ACC112 (cell line): ENCODE data around the gene PSENEN.
A peak's percentile ranks its signal among the peaks of the same experiment; 100 is the strongest.
"Not testable (repeated sequence)": the region's sequence is repeated elsewhere in the genome, so short reads cannot be mapped to it uniquely, and the experiment has no call there.

Source experiments
- H2AFZ ChIP-seq: fragments of 200-600 bp; sonication (generic); one replicate; pipeline ENCODE4 v1.6.0; 2017; ENCODE audit warnings: antibody characterized with exemption, low read length; ENCODE audit not compliant: unreplicated experiment
- H3K27ac ChIP-seq: fragments of 200-600 bp; sonication (generic); 2 replicates; pipeline ENCODE4 v1.5.1; 2014; ENCODE audit warnings: low read depth, mild to moderate bottlenecking, antibody characterized with exemption, low read length, moderate library complexity
- H3K27me3 ChIP-seq: fragments of 200-600 bp; sonication (generic); 2 replicates; pipeline ENCODE4 v1.6.1; 2014; ENCODE audit warnings: mild to moderate bottlenecking, antibody characterized with exemption, low read length, moderate library complexity, mixed read lengths; ENCODE audit not compliant: insufficient read depth
- H3K36me3 ChIP-seq: fragments of 200-600 bp; sonication (generic); 2 replicates; pipeline ENCODE4 v1.6.1; 2016; ENCODE audit warnings: mild to moderate bottlenecking, antibody characterized with exemption, low read length, moderate library complexity, mixed read lengths; ENCODE audit not compliant: insufficient read depth
- H3K4me1 ChIP-seq: fragments of 200-600 bp; sonication (generic); one replicate; pipeline ENCODE4 v1.6.1; 2016; ENCODE audit warnings: low read length, mixed read lengths; ENCODE audit not compliant: insufficient read depth, unreplicated experiment, control insufficient read depth
- H3K4me3 ChIP-seq: fragments of 200-600 bp; sonication (generic); 2 replicates; pipeline ENCODE4 v1.5.1; 2014; ENCODE audit warnings: mild to moderate bottlenecking, low read depth, low read length
- H3K79me2 ChIP-seq: fragments of 200-600 bp; sonication (generic); one replicate; pipeline ENCODE4 v1.6.0; 2016; ENCODE audit warnings: low read length; ENCODE audit not compliant: control insufficient read depth, unreplicated experiment, insufficient read depth

PSENEN gene

DNA sequence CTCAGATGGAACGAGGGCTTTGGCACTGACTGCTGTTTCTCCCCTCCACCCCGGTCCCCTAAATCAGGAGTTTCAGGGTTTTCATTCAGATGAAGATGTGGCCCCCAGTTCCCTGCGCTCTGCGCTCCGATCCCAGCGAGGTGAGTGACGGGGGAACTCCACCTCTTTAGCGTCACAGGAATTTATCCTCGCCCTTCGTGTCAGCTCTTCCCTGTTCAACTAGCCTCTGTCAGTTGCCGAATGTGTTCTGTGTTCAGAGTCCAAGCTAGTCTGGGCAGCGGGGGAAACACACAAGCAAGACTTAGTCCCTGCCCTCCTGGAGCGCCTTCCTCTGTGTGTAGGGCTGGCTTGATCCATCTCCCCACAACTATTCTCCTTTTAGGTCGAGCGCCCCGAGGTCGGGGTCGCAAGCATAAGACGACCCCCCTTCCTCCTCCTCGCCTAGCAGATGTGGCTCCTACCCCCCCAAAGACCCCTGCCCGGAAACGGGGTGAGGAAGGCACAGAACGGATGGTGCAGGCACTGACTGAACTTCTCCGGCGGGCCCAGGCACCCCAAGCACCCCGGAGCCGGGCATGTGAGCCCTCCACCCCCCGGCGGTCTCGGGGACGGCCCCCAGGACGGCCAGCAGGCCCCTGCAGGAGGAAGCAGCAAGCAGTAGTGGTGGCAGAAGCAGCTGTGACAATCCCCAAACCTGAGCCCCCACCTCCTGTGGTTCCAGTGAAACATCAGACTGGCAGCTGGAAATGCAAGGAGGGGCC lies 25.9 kb upstream of the PSENEN start:
- Histone ChIP-seq H2AFZ (no peak overlapping the region), H3K4me1 (peaks cover 4% of the 10 kb centered on the region), H3K27ac (no peak overlapping the region), H3K4me3 (peak overlapping the region; percentile 88), H3K79me2 (peaks cover 24% of the 10 kb centered on the region), H3K27me3 (no peaks in the 10 kb centered on the region), H3K36me3 (no peaks in the 10 kb centered on the region; the same call in 1 of the 2 replicates)

DNA sequence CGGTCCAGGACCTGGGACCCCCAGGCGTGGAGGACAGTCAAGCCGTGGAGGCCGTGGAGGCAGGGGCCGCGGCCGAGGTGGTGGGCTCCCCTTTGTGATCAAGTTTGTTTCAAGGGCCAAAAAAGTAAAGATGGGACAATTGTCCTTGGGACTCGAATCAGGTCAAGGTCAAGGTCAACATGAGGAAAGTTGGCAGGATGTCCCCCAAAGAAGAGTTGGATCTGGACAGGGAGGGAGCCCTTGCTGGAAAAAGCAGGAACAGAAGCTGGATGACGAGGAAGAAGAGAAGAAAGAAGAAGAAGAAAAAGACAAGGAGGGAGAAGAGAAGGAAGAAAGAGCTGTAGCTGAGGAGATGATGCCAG lies 25.3 kb upstream of the PSENEN start:
- Histone ChIP-seq H2AFZ (no peak overlapping the region), H3K27me3 (no peaks in the 10 kb centered on the region), H3K79me2 (peaks cover 24% of the 10 kb centered on the region), H3K27ac (no peak overlapping the region), H3K4me3 (no peak overlapping the region; the same call in 1 of the 2 replicates), H3K36me3 (no peaks in the 10 kb centered on the region; the same call in 1 of the 2 replicates), H3K4me1 (peaks cover 4% of the 10 kb centered on the region)

DNA sequence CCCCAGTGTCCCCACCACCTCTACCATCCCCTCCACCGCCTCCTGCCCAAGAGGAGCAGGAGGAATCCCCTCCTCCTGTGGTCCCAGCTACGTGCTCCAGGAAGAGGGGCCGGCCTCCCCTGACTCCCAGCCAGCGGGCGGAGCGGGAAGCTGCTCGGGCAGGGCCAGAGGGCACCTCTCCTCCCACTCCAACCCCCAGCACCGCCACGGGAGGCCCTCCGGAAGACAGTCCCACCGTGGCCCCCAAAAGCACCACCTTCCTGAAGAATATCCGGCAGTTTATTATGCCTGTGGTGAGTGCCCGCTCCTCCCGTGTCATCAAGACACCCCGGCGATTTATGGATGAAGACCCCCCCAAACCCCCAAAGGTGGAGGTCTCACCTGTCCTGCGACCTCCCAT lies 24.8 kb upstream of the PSENEN start:
- Histone ChIP-seq H3K27ac (no peak overlapping the region), H2AFZ (no peak overlapping the region), H3K4me3 (no peak overlapping the region), H3K4me1 (peaks cover 4% of the 10 kb centered on the region), H3K79me2 (peaks cover 24% of the 10 kb centered on the region), H3K27me3 (no peaks in the 10 kb centered on the region), H3K36me3 (no peaks in the 10 kb centered on the region; the same call in 1 of the 2 replicates)

DNA sequence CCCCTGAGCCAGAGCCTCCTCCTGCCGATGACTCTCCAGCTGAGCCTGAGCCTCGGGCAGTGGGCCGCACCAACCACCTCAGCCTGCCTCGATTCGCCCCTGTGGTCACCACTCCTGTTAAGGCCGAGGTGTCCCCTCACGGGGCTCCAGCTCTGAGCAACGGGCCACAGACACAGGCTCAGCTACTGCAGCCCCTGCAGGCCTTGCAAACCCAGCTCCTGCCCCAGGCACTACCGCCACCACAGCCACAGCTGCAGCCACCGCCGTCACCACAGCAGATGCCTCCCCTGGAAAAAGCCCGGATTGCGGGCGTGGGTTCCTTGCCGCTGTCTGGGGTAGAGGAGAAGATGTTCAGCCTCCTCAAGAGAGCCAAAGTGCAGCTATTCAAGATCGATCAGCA lies 24.1 kb upstream of the PSENEN start:
- Histone ChIP-seq H3K36me3 (peaks cover 5% of the 10 kb centered on the region; the same call in 1 of the 2 replicates), H3K27ac (no peak overlapping the region), H3K4me3 (no peak overlapping the region), H3K4me1 (no peaks in the 10 kb centered on the region), H3K27me3 (no peaks in the 10 kb centered on the region), H2AFZ (no peak overlapping the region), H3K79me2 (peaks cover 24% of the 10 kb centered on the region)

DNA sequence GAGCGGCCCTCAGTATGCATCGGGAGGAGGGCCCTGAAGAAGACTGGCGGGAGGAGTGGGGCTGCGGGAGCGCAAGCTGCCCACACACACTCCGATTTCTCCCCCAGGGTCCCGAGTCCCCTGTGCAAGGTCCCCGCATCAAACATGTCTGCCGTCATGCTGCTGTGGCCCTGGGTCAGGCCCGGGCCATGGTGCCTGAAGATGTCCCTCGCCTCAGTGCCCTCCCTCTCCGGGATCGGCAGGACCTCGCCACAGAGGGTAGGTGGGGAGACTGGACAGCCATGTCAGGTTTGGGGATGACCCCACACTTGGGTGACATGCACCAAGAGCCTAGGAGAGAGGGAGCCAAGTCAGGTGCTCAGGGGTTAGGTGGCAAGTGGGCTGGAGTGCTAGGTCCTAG lies 23.0 kb upstream of the PSENEN start:
- Histone ChIP-seq H3K36me3 (peaks cover 5% of the 10 kb centered on the region; the same call in 1 of the 2 replicates), H2AFZ (no peak overlapping the region), H3K4me3 (no peak overlapping the region), H3K27ac (no peak overlapping the region), H3K4me1 (no peaks in the 10 kb centered on the region), H3K79me2 (peaks cover 24% of the 10 kb centered on the region), H3K27me3 (no peaks in the 10 kb centered on the region)

DNA sequence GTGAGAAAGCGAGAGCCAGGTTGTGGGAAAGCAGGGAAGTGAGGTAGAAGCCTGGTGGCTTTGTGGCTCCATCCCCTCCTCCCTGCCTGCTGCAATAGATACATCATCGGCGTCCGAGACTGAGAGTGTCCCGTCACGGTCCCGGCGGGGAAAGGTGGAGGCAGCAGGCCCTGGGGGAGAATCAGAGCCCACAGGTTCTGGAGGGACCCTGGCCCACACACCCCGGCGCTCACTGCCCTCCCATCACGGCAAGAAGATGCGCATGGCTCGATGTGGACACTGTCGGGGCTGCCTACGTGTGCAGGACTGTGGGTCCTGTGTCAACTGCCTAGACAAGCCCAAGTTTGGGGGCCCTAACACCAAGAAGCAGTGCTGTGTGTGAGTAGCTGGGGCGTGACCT lies 22.6 kb upstream of the PSENEN start:
- Histone ChIP-seq H2AFZ (no peak overlapping the region), H3K27ac (no peak overlapping the region), H3K79me2 (peaks cover 24% of the 10 kb centered on the region), H3K4me1 (no peaks in the 10 kb centered on the region), H3K27me3 (no peaks in the 10 kb centered on the region), H3K36me3 (peaks cover 5% of the 10 kb centered on the region; the same call in 1 of the 2 replicates), H3K4me3 (no peak overlapping the region)

DNA sequence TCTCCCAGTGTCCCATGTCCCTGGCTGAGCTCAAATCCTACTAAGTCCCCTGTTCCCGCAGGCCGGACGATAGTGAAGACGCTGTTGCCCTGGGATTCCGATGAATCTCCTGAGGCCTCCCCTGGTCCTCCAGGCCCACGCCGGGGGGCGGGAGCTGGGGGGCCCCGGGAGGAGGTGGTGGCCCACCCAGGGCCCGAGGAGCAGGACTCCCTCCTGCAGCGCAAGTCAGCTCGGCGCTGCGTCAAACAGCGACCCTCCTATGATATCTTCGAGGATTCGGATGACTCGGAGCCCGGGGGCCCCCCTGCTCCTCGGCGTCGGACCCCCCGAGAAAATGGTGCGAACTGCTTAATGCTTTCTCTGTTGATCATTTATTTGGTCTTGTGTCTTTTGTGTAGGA lies 21.8 kb upstream of the PSENEN start:
- H3K79me2 ChIP-seq, result peaks cover 16% of the 10 kb centered on the region
- H3K27ac ChIP-seq, result no peak overlapping the region
- H3K27me3 ChIP-seq, result no peaks in the 10 kb centered on the region
- no peaks in the 10 kb centered on the region for H3K4me1 ChIP-seq
- no peak overlapping the region for H3K4me3 ChIP-seq
- peaks cover 5% of the 10 kb centered on the region; the same call in 1 of the 2 replicates for H3K36me3 ChIP-seq
- no peak overlapping the region for H2AFZ ChIP-seq

DNA sequence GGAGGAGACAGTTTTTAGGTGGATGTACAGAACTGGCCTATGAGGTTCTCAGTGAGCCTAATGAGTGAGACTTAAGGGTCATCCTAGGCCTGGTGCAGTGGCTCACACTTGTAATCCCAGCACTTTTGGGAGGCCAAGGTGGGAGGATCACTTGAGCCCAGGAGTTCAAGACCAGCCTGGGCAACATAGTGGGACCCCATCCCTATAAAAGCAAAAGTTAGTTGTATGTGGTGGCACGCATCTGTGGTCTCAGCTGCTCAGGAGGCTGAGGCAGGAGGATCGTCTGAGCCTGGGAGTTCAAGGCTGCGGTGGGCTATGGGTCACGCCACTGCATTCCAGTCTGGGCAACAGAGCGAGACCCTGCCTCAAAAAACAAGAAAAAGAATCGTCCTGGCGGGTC lies 21.3 kb upstream of the PSENEN start:
- not testable (repeated sequence) for H3K27me3 ChIP-seq, H3K27ac ChIP-seq, H3K36me3 ChIP-seq, H2AFZ ChIP-seq, H3K4me3 ChIP-seq, H3K4me1 ChIP-seq
- peaks cover 12% of the 10 kb centered on the region for H3K79me2 ChIP-seq

DNA sequence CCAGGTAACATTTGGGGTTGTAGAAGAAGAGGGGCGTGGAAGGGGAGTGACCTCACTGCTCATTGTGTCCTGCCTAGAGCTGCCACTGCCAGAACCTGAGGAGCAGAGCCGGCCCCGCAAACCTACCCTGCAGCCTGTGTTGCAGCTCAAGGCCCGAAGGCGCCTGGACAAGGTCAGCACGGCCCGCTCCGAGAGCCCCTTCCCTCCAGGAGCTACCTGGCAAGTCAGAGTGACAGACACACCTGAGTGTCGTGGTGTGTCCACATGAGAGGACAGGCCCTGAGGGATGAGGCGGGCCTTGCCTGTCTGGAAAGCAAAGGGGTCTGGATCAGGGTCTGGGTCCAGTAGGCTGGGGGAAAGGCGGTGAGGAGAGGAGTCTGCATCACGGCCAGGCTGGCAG lies 20.9 kb upstream of the PSENEN start:
- H3K4me1 ChIP-seq, result no peaks in the 10 kb centered on the region
- no peak overlapping the region for H3K4me3 ChIP-seq
- H3K79me2 ChIP-seq, result peaks cover 7% of the 10 kb centered on the region
- peaks cover 5% of the 10 kb centered on the region; the same call in 1 of the 2 replicates for H3K36me3 ChIP-seq
- H3K27ac ChIP-seq, result no peak overlapping the region
- H2AFZ ChIP-seq, result no peak overlapping the region
- no peaks in the 10 kb centered on the region for H3K27me3 ChIP-seq

DNA sequence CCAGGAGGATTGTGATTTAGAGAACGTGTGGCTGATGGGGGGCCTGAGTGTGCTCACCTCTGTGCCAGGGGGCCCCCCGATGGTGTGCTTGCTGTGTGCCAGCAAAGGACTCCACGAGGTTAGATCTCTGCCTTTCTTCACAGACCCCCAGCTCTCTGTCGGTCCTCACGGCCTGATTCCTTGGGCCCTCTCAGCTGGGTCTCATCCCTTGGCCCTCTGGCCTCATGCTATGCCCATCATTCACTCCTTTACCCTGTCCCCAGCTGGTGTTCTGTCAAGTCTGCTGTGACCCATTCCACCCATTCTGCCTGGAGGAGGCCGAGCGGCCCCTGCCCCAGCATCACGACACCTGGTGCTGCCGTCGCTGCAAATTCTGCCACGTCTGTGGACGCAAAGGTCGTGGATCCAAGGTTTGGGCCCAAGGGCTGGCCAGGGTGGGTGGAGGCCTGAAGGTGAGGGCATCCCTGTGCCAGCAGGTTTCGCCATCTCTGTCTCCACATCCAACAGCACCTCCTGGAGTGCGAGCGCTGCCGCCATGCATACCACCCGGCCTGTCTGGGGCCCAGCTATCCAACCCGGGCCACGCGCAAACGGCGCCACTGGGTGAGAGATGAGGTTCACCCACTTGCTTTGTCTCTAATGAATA lies 20.1 kb upstream of the PSENEN start:
- Histone ChIP-seq H3K36me3 (peaks cover 5% of the 10 kb centered on the region; the same call in 1 of the 2 replicates), H3K79me2 (no peaks in the 10 kb centered on the region), H3K4me1 (no peaks in the 10 kb centered on the region), H3K27ac (no peak overlapping the region), H3K27me3 (no peaks in the 10 kb centered on the region), H3K4me3 (no peak overlapping the region), H2AFZ (no peak overlapping the region)
